C4-2B (cell line): ENCODE results near the gene SULT1B1.

ENCODE experiments used
- H3K27ac ChIP-seq: fragments of 450-650 bp; 2 replicates; pipeline ENCODE4 v1.5.1; 2017
- ZFX ChIP-seq: fragments of 450-650 bp; IDR thresholded peaks from 2 replicates; pipeline ENCODE4 v1.6.1; 2017
- TF ChIP-seq, protein P1 (sequence below): fragments of 450-650 bp; conservative IDR thresholded peaks from 2 replicates; pipeline ENCODE4 v1.5.1; 2017; ENCODE audit warnings: mild to moderate bottlenecking

The SULT1B1 gene

DNA sequence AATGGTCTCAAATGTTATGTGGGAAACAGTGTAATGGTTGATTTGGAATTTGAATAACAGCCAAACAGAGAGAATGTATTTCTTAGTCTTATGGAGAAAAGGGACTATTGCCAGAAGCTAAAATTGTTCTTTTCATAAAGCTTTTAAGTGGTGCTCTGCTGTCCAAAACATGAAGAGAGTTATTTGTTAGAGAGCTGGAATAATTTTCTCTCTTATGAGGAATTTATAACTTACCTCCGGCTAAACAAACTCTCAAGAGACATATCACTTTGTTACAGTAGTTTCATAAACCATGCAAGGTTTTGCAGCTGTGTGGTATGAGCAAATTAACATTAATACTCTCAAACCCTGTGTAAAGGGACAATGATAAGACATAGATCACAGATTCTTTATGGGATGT lies 28.6 kb downstream of the SULT1B1 start:
- no peak for TF ChIP-seq ZFX
- TF ChIP-seq, protein P1, sequence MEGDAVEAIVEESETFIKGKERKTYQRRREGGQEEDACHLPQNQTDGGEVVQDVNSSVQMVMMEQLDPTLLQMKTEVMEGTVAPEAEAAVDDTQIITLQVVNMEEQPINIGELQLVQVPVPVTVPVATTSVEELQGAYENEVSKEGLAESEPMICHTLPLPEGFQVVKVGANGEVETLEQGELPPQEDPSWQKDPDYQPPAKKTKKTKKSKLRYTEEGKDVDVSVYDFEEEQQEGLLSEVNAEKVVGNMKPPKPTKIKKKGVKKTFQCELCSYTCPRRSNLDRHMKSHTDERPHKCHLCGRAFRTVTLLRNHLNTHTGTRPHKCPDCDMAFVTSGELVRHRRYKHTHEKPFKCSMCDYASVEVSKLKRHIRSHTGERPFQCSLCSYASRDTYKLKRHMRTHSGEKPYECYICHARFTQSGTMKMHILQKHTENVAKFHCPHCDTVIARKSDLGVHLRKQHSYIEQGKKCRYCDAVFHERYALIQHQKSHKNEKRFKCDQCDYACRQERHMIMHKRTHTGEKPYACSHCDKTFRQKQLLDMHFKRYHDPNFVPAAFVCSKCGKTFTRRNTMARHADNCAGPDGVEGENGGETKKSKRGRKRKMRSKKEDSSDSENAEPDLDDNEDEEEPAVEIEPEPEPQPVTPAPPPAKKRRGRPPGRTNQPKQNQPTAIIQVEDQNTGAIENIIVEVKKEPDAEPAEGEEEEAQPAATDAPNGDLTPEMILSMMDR: no peak
- H3K27ac ChIP-seq: no peak overlapping the region

DNA sequence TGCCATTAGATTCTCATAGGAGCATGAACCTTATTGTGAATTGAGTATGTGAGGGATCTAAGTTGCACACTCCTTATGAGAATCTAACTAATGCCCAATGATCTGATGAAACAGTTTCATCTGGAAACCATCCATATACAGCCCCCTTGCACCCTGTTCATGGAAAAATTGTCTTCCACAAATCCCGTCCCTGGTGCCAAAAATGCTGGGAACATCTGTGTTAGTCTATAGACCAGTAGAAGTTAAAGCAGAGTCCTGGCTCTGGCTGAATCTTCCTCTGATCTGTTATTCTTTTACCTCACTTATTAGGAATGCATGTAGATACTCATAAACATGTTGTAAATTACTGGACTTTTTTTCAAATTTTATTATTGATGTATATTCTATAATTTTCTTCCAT lies 29.2 kb downstream of the SULT1B1 start:
- no peak overlapping the region for H3K27ac ChIP-seq
- TF ChIP-seq, protein P1: no peak
- TF ChIP-seq ZFX: no peak

GRCh38 chr4:69730002-69730401 lies 30.4 kb downstream of the SULT1B1 start:
- TF ChIP-seq ZFX: no peak
- TF ChIP-seq, protein P1: no peak
- no peak overlapping the region for H3K27ac ChIP-seq

GRCh38 chr4:69727926-69728325 lies 32.5 kb downstream of the SULT1B1 start:
- no peak overlapping the region for H3K27ac ChIP-seq
- TF ChIP-seq ZFX: no peak
- TF ChIP-seq, protein P1: no peak

GRCh38 chr4:69727426-69727825 lies 33.0 kb downstream of the SULT1B1 start:
- H3K27ac ChIP-seq: no peak overlapping the region
- TF ChIP-seq, protein P1: no peak
- no peak for TF ChIP-seq ZFX

DNA sequence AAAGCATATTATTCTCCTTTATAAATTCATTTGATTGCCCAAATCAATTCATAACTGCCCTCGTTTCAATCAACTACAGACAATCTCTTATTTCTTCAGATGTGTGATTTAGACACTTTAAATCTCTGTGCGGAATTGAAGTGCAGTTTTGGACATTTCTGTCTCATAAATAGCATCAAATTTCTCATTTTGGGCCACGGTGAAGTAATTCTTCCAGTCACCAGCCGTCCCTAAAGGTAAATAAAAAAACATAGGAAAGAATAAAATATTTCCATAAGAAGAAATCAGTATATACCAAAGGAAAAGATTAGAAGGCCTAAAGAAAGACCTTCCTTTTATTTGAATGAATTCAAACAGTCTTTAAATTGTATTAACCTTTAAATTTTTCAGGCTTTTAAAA lies 33.4 kb downstream of the SULT1B1 start:
- no peak overlapping the region for H3K27ac ChIP-seq
- TF ChIP-seq ZFX: no peak
- TF ChIP-seq, protein P1: no peak

- TF ChIP-seq ZFX: no peak
- TF ChIP-seq, protein P1: no peak
- no peak overlapping the region for H3K27ac ChIP-seq
Observed at GRCh38 chr4:69718396-69719271, 41.8 kb downstream of the SULT1B1 start.
